Mucosa of gallbladder (tissue), 1 donor: ENCODE results near the gene FBLN1. TPM values are rescaled to one million over a fixed set of nuclear protein-coding genes. Genes with fewer than 3 reads are reported as not detected.
"Not testable (repeated sequence)": the region's sequence is repeated elsewhere in the genome, so short reads cannot be mapped to it uniquely, and the experiment has no call there.

Experiments used
- DNase-seq: peaks from one replicate; pipeline ENCODE4 v3.0.0-alpha.2; 2020; ENCODE audit warnings: low spot score
- total RNA-seq: library from RNA; stranded (reverse); gene quantifications from one replicate; pipeline ENCODE4 v1.2.1, GENCODE V29; 2021
- donor health status: DM: no; HTN: no; CAD: no.

Gene FBLN1
- 427 TPM for total RNA-seq

GRCh38 chr22:45502215-45503049 is at the start of gene FBLN1:
Gene FBLN1 (plus strand): TSS chr22:45502883. CDS start chr22:45502986, 103 bp downstream.
- no peak for DNase-seq

- DNase-seq, result no peak
Observed at GRCh38 chr22:45453764-45454163, 48.9 kb upstream of the FBLN1 start.

- no peak for DNase-seq
Observed at GRCh38 chr22:45454275-45454674, 48.4 kb upstream of the FBLN1 start.

GRCh38 chr22:45455212-45455611 is 47.5 kb upstream of the FBLN1 start:
- DNase-seq, result no peak

GRCh38 chr22:45455621-45456020 is 47.1 kb upstream of the FBLN1 start:
- no peak for DNase-seq

- DNase-seq, result no peak
Observed at GRCh38 chr22:45456811-45457210, 45.9 kb upstream of the FBLN1 start.

- no peak for DNase-seq
Observed at GRCh38 chr22:45458532-45458931, 44.2 kb upstream of the FBLN1 start.

- no peak for DNase-seq
Observed at GRCh38 chr22:45459235-45459634, 43.4 kb upstream of the FBLN1 start.

- DNase-seq, result peak; percentile 43
Observed at GRCh38 chr22:45460288-45461109, 42.2 kb upstream of the FBLN1 start.

GRCh38 chr22:45462034-45462655 is 40.5 kb upstream of the FBLN1 start:
- no peak for DNase-seq

GRCh38 chr22:45463691-45464090 is 39.0 kb upstream of the FBLN1 start:
- DNase-seq, result not testable (repeated sequence)

GRCh38 chr22:45465633-45466032 is 37.0 kb upstream of the FBLN1 start:
- DNase-seq, result no peak

GRCh38 chr22:45468872-45469271 is 33.8 kb upstream of the FBLN1 start:
- DNase-seq, result no peak

- DNase-seq, result no peak
Observed at GRCh38 chr22:45469281-45470073, 33.2 kb upstream of the FBLN1 start.

- DNase-seq, result no peak
Observed at GRCh38 chr22:45470871-45471270, 31.8 kb upstream of the FBLN1 start.

- DNase-seq, result no peak
Observed at GRCh38 chr22:45472426-45472825, 30.3 kb upstream of the FBLN1 start.

- no peak for DNase-seq
Observed at GRCh38 chr22:45473626-45474237, 29.0 kb upstream of the FBLN1 start.

- DNase-seq, result no peak
Observed at GRCh38 chr22:45475063-45475747, 27.5 kb upstream of the FBLN1 start.

- DNase-seq, result no peak
Observed at GRCh38 chr22:45475851-45476514, 26.7 kb upstream of the FBLN1 start.

- no peak for DNase-seq
Observed at GRCh38 chr22:45476814-45477213, 25.9 kb upstream of the FBLN1 start.
